ENCODE data around the gene ANKMY1. TPM values are rescaled to one million over a fixed set of nuclear protein-coding genes. Genes with fewer than 3 reads are reported as not detected.

ANKMY1 gene
- total and polyA plus RNA-seq, 2 of the 8 experiments (the other 6 are each of a cell fraction or from before 2014, with no cell fraction given): 4.5 to 4.8 TPM

GRCh38 chr2:240578488-240578887, 20.7 kb upstream of the ANKMY1 start (continued):
- TF ChIP-seq TAF7 (optimal IDR thresholded peaks at IDR 0.05; ENCODE audit: borderline replicate concordance, low read depth, low read length) (no peak), GABPA (IDR thresholded peaks at IDR 0.05; ENCODE audit: borderline replicate concordance, insufficient read depth, low read length) (no peak), NANOG (IDR thresholded peaks at IDR 0.05; ENCODE audit: insufficient read depth, low read depth, low read length, poor library complexity, severe bottlenecking) (no peak)
